Tibial nerve (tissue), 4 donors: ENCODE data around the gene ZFAND6. TPM values are rescaled to one million over a fixed set of nuclear protein-coding genes. Genes with fewer than 3 reads are reported as not detected.

Experiments used
- DNase-seq, 2 donors: peaks; one replicate each; pipeline ENCODE4 v3.0.0-alpha.2; 2019; ENCODE audit warnings: low spot score in 2 of 2
- H3K27ac ChIP-seq, 4 donors: fragments of 200-600 bp; sonication (generic) in 3 of 4; one replicate each; pipeline ENCODE4 v1.5.1; 2017 to 2019; ENCODE audit warnings: mild to moderate bottlenecking in 1 of 4
- H3K27me3 ChIP-seq, 2 donors: fragments of 200-600 bp; sonication (generic) in 1 of 2; one replicate each; pipeline versions ENCODE4 v1.5.1 to v1.6.0; 2017 to 2019
- H3K36me3 ChIP-seq, 3 donors: fragments of 200-600 bp; sonication (generic); one replicate each; pipeline ENCODE4 v1.5.1; 2018 to 2019
- H3K4me1 ChIP-seq, 4 donors: fragments of 200-600 bp; sonication (generic) in 3 of 4; one replicate each; pipeline ENCODE4 v1.5.1; 2017 to 2019
- H3K4me3 ChIP-seq, 4 donors: fragments of 200-600 bp; sonication (generic) in 3 of 4; one replicate each; pipeline ENCODE4 v1.5.1; 2017 to 2019; ENCODE audit warnings: mild to moderate bottlenecking in 1 of 4, moderate library complexity in 1 of 4
- H3K9me3 ChIP-seq, 4 donors: fragments of 200-600 bp; sonication (generic) in 3 of 4; one replicate each; pipeline ENCODE4 v1.5.1; 2017 to 2019
- EP300 ChIP-seq, 2 donors: sonication (generic); formaldehyde crosslinking; IDR thresholded peaks; one replicate each; pipeline ENCODE4 v1.6.1; 2017; ENCODE audit warnings: antibody characterized with exemption in 2 of 2, mild to moderate bottlenecking in 1 of 2
- POLR2A ChIP-seq, 2 donors: fragments of 450-650 bp; IDR thresholded peaks; one replicate each; pipeline ENCODE4 v1.6.1; 2017; ENCODE audit warnings: antibody characterized with exemption in 2 of 2, mild to moderate bottlenecking in 2 of 2, moderate library complexity in 2 of 2
- WGBS, 2 donors: methylation state at CpG; one replicate each; pipeline ENCODE4 v1.1.5; 2018; 5-methylcytosine and 5-hydroxymethylcytosine counted together
- small RNA-seq: library from RNA; depleted of rRNA; stranded (forward); fragments of <200 nt; gene quantifications from one replicate; pipeline ENCODE3, GENCODE V24; 2016
- total RNA-seq, 4 donors: library from RNA; depleted of rRNA; stranded (reverse); fragments of >200 nt; gene quantifications; one replicate each; pipeline ENCODE4 v1.1.0, GENCODE V29; 2016
- TF ChIP-seq, protein P1 (sequence below), 5 experiments: fragments of 200-600 bp in 3 of 5; fragments of 450-650 bp in 2 of 5; sonication (generic) in 3 of 5; IDR thresholded peaks; one replicate each; pipeline ENCODE4 v1.5.1; 2016 to 2019; ENCODE audit warnings: antibody characterized with exemption in 5 of 5, mild to moderate bottlenecking in 3 of 5, moderate library complexity in 2 of 5

Gene ZFAND6
- total RNA-seq, 4 donors from 2014 or later = 68.6 to 126 (median 88.2) TPM

DNA sequence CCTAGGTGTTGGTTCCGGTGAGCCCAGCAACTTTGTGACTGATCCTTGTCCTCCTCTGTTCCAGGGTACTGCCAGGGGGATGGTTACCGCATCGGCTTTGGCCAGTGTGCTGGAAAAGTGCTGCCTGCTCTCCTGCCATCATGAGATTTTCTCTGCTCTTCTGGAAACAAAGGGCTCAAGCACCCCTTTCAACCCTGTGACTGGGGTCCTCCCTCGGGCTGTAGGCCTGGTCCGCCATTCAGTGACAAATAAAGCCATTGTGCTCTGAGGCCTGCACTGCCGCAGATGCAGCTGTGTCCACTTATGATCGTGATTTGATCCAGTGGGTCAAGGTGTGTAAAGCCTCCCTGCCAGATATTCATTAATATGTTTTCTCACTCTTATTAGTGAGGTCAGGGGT, 126.6 kb downstream of the ZFAND6 start:
- no peak for DNase-seq
- no peak overlapping the region for H3K27ac ChIP-seq
- TF ChIP-seq EP300 (IDR thresholded peaks at IDR 0.05) = no peak
- TF ChIP-seq, protein P1, sequence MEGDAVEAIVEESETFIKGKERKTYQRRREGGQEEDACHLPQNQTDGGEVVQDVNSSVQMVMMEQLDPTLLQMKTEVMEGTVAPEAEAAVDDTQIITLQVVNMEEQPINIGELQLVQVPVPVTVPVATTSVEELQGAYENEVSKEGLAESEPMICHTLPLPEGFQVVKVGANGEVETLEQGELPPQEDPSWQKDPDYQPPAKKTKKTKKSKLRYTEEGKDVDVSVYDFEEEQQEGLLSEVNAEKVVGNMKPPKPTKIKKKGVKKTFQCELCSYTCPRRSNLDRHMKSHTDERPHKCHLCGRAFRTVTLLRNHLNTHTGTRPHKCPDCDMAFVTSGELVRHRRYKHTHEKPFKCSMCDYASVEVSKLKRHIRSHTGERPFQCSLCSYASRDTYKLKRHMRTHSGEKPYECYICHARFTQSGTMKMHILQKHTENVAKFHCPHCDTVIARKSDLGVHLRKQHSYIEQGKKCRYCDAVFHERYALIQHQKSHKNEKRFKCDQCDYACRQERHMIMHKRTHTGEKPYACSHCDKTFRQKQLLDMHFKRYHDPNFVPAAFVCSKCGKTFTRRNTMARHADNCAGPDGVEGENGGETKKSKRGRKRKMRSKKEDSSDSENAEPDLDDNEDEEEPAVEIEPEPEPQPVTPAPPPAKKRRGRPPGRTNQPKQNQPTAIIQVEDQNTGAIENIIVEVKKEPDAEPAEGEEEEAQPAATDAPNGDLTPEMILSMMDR (IDR thresholded peaks at IDR 0.05) = no peak
- TF ChIP-seq POLR2A (IDR thresholded peaks at IDR 0.05) = no peak
- 63 to 71% methylated on average over 7 of the region's 7 CpGs for WGBS, 2 donors
- H3K4me3 ChIP-seq = no peak overlapping the region
- no peaks in the 10 kb centered on the region for H3K9me3 ChIP-seq
- no peaks in the 10 kb centered on the region for H3K27me3 ChIP-seq
- no peaks in the 10 kb centered on the region for H3K4me1 ChIP-seq
- peaks cover 0 to 63% (median 4%) of the 10 kb centered on the region in 3 donors for H3K36me3 ChIP-seq

DNA sequence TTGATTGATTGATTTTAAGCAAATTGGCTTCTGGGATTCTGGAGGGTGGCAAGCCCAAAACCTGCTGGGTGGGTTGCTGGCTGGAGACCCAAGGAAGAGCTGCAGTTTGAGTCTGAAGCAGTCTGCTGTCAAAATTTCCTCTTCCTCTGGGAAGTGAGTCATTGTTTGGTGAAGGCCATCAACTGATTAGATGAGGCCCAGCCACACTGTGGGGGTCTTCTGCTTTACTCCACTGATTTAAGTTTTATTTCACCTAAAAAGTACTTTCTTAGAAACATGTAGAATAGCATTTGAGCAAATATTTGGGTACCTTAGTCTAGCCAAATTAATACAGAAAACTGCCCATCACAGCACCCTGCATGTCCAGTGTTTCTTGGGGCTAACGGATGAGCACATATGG, 127.1 kb downstream of the ZFAND6 start:
- TF ChIP-seq POLR2A (IDR thresholded peaks at IDR 0.05) = no peak
- TF ChIP-seq EP300 (IDR thresholded peaks at IDR 0.05) = no peak
- TF ChIP-seq, protein P1 (IDR thresholded peaks at IDR 0.05) = no peak
- no peak overlapping the region for H3K27ac ChIP-seq
- H3K4me3 ChIP-seq = no peak overlapping the region
- peaks cover 0 to 58% (median 0%) of the 10 kb centered on the region in 3 donors for H3K36me3 ChIP-seq
- no peaks in the 10 kb centered on the region for H3K4me1 ChIP-seq
- no peaks in the 10 kb centered on the region for H3K9me3 ChIP-seq
- no peaks in the 10 kb centered on the region for H3K27me3 ChIP-seq
- WGBS, 2 donors = 92 to 100% methylated on average over 1 of the region's 1 CpG
- DNase-seq = no peak

Small RNAs within 50 kb of the gene (small RNA-seq; reads per million reads assigned to genes)
- not detected for gene RF00017

Other genes starting within 250 kb of the ZFAND6 start
- gene MTHFS, start 162.7 kb upstream of the ZFAND6 start, total RNA-seq = 10 to 100 TPM in 3 of 4 donors, 1 to 10 TPM in 1; 6.9 to 16.9 (median 16.3) TPM
- 1 to 10 TPM in 2 of 4 donors, under 1 TPM in 1, not detected in 1; 0.59 to 2.1 (median 1.3) TPM for gene BCL2A1, start 88.5 kb upstream of the ZFAND6 start, total RNA-seq
- 10 to 100 TPM; 22.0 to 42.0 (median 37.7) TPM for gene FAH, start 93.3 kb downstream of the ZFAND6 start, total RNA-seq
- 1 to 10 TPM; 1.8 to 3.7 (median 2.6) TPM for gene CTXND1, start 192.5 kb downstream of the ZFAND6 start, total RNA-seq